Kidney capillary endothelial cell (primary cell): ENCODE results near the gene DHX30.
"Not testable (repeated sequence)": the region's sequence is repeated elsewhere in the genome, so short reads cannot be mapped to it uniquely, and the experiment has no call there.

Source experiments
- DNase-seq: peaks from one replicate; pipeline ENCODE4 v3.0.0-alpha.2; 2018; ENCODE audit warnings: low spot score

Gene DHX30

GRCh38 chr3:47813551-47814177, 10.7 kb downstream of the DHX30 start:
- DNase-seq: no peak

GRCh38 chr3:47817609-47818008, 14.7 kb downstream of the DHX30 start:
- DNase-seq: no peak

GRCh38 chr3:47824541-47825473, 21.9 kb downstream of the DHX30 start:
- DNase-seq: peak; percentile 85

GRCh38 chr3:47825590-47825989, 22.7 kb downstream of the DHX30 start:
- no peak for DNase-seq

GRCh38 chr3:47829482-47829881, 26.5 kb downstream of the DHX30 start:
- not testable (repeated sequence) for DNase-seq

- no peak for DNase-seq
Observed at GRCh38 chr3:47836986-47837385, 34.0 kb downstream of the DHX30 start.

GRCh38 chr3:47838503-47838902, 35.6 kb downstream of the DHX30 start:
- no peak for DNase-seq

GRCh38 chr3:47841786-47842349, 38.9 kb downstream of the DHX30 start:
- no peak for DNase-seq

GRCh38 chr3:47846186-47846879, 43.4 kb downstream of the DHX30 start:
- no peak for DNase-seq

GRCh38 chr3:47846880-47847248, 43.9 kb downstream of the DHX30 start:
- no peak for DNase-seq

GRCh38 chr3:47847260-47847659, 44.3 kb downstream of the DHX30 start:
- no peak for DNase-seq

GRCh38 chr3:47847801-47848518, 45.0 kb downstream of the DHX30 start:
- DNase-seq: no peak

GRCh38 chr3:47848599-47849117, 45.7 kb downstream of the DHX30 start:
- no peak for DNase-seq

GRCh38 chr3:47849186-47849698, 46.3 kb downstream of the DHX30 start:
- no peak for DNase-seq

- DNase-seq: peak; percentile 15
Observed at GRCh38 chr3:47849699-47850563, 47.0 kb downstream of the DHX30 start.

GRCh38 chr3:47850564-47851410, 47.8 kb downstream of the DHX30 start:
- DNase-seq: no peak

GRCh38 chr3:47851888-47852603, 49.1 kb downstream of the DHX30 start:
- DNase-seq: no peak
